Measurements from ENCODE around the gene CEACAM19. TPM values are rescaled to one million over a fixed set of nuclear protein-coding genes. Genes with fewer than 3 reads are reported as not detected.
A peak's percentile ranks its signal among the peaks of the same experiment; 100 is the strongest.

CEACAM19 gene
- total and polyA plus RNA-seq, 8 donors = 0.58 to 17.0 (median 2.8) TPM

- peak in 1 of 3 donors; percentile 29 for TF ChIP-seq POLR2AphosphoS5 (IDR thresholded peaks at IDR 0.05)
- TF ChIP-seq EP300 (IDR thresholded peaks at IDR 0.05) = no peak
- Histone ChIP-seq H3K36me3 (peaks cover 39 to 70% (median 63%) of the 10 kb centered on the region in 4 donors), H3K27ac (peak overlapping the region in 3 of 5 donors; percentile 7 to 34 (median 20)), H3K27me3 (no peaks in the 10 kb centered on the region), H3K4me3 (no peak overlapping the region), H3K4me1 (peaks cover 0 to 47% (median 41%) of the 10 kb centered on the region in 4 donors), H3K9me3 (no peaks in the 10 kb centered on the region)
- intact Hi-C loops (cut with DNase I; ENCODE audit: low total_unique reads) = no loop called here
- peak in 1 of 2 donors; percentile 52 for DNase-seq
- WGBS, 5 donors = 67 to 78% (median 73%) methylated on average over 3 of the region's 3 CpGs
Observed at GRCh38 chr19:44648631-44649251, 22.5 kb upstream of the CEACAM19 start.

DNA sequence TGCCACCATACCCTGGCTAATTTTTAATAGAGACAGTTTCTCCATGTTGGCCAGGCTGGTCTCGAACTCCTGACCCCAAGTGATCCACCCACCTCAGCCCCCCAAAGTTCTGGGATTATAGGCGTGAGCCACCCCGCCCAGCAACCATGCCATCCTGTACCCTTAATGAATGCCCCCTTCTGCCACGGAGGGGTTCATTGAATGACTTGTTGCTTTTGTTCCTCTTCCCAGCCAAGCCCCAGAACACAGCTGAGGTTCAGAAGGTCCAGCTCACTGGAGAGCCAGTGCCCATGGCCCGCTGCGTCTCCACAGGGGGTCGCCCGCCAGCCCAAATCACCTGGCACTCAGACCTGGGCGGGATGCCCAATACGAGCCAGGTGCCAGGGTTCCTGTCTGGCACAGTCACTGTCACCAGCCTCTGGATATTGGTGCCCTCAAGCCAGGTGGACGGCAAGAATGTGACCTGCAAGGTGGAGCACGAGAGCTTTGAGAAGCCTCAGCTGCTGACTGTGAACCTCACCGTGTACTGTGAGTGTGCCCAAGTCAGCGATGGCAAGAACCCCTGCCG lies 21.6 kb upstream of the CEACAM19 start:
- Histone ChIP-seq H3K27me3 (no peaks in the 10 kb centered on the region), H3K4me1 (peaks cover 0 to 48% (median 40%) of the 10 kb centered on the region in 4 donors), H3K36me3 (peaks cover 41 to 79% (median 72%) of the 10 kb centered on the region in 4 donors), H3K9me3 (no peaks in the 10 kb centered on the region), H3K4me3 (no peak overlapping the region), H3K27ac (no peak overlapping the region)
- no peak for DNase-seq
- intact Hi-C loops (cut with DNase I; ENCODE audit: low total_unique reads) = no loop called here
- 81 to 94% (median 89%) methylated on average over 8 to 15 of the region's 15 CpGs for WGBS, 5 donors
- TF ChIP-seq EP300 (IDR thresholded peaks at IDR 0.05) = no peak
- TF ChIP-seq POLR2AphosphoS5 (IDR thresholded peaks at IDR 0.05) = no peak
- TF ChIP-seq POLR2A (IDR thresholded peaks at IDR 0.05) = no peak
- TF ChIP-seq CTCF (IDR thresholded peaks at IDR 0.05) = no peak

DNA sequence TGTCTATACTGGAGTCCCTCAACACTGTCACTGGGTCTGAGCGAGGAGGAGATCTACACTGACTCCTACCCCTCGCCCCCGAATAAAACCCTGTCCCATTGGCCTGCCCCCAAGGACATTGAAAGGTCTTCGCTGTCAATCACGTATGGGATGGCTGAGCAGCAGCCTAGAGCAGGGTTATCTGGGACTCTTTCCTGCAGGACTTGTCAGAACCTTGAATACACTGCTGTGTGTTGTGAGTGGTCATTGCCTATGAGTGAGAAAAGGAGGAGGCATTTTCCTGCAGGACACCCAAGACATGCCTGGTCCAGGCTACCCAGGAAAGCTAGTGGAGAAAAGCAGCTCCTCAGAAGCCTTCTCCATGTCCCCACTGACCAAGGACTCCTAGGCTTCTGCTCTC lies 17.9 kb upstream of the CEACAM19 start:
- TF ChIP-seq CTCF (IDR thresholded peaks at IDR 0.05) = no peak
- TF ChIP-seq POLR2AphosphoS5 (IDR thresholded peaks at IDR 0.05) = no peak
- TF ChIP-seq EP300 (IDR thresholded peaks at IDR 0.05) = no peak
- TF ChIP-seq POLR2A (IDR thresholded peaks at IDR 0.05) = no peak
- intact Hi-C loops (cut with DNase I; ENCODE audit: low total_unique reads) = no loop called here
- H3K36me3 ChIP-seq = peaks cover 51 to 95% (median 90%) of the 10 kb centered on the region in 4 donors
- H3K27ac ChIP-seq = no peak overlapping the region
- 86 to 96% (median 91%) methylated on average over 5 of the region's 5 CpGs for WGBS, 5 donors
- H3K27me3 ChIP-seq = no peaks in the 10 kb centered on the region
- no peaks in the 10 kb centered on the region for H3K9me3 ChIP-seq
- H3K4me3 ChIP-seq = no peak overlapping the region
- H3K4me1 ChIP-seq = peaks cover 0 to 31% (median 14%) of the 10 kb centered on the region in 4 donors
- DNase-seq = no peak

- 36 to 48% (median 42%) methylated on average over 16 of the region's 16 CpGs for WGBS, 5 donors
- peaks cover 55 to 97% (median 92%) of the 10 kb centered on the region in 4 donors for H3K36me3 ChIP-seq
Observed at GRCh38 chr19:44653977-44654774, 17.1 kb upstream of the CEACAM19 start.

More at GRCh38 chr19:44653977-44654774, 17.1 kb upstream of the CEACAM19 start:
- Histone ChIP-seq H3K27ac (no peak overlapping the region), H3K4me1 (peaks cover 0 to 23% (median 6%) of the 10 kb centered on the region in 4 donors), H3K4me3 (no peak overlapping the region), H3K9me3 (no peaks in the 10 kb centered on the region), H3K27me3 (no peaks in the 10 kb centered on the region)
- TF ChIP-seq POLR2A (IDR thresholded peaks at IDR 0.05) (no peak), CTCF (IDR thresholded peaks at IDR 0.05) (peak in 5 of 7 experiments; percentile 45 to 63 (median 58)), POLR2AphosphoS5 (IDR thresholded peaks at IDR 0.05) (peak in 1 of 3 donors; percentile 49), EP300 (IDR thresholded peaks at IDR 0.05) (no peak)
- intact Hi-C loops (cut with DNase I; ENCODE audit: low total_unique reads) = no loop called here
- DNase-seq = peak; percentile 82 to 87
